Cerebellar nuclear complex (tissue), 1 donor: ENCODE results near the gene CLASP1.
"Not testable (repeated sequence)": the region's sequence is repeated elsewhere in the genome, so short reads cannot be mapped to it uniquely, and the experiment has no call there.

Source experiments
- DNase-seq, 2 experiments: peaks; one replicate each; lab custom pipeline; 2025; lab: John Stamatoyannopoulos, UW

Gene CLASP1

GRCh38 chr2:121324601-121325000 lies 324.7 kb downstream of the CLASP1 start:
- DNase-seq, result no peak

- no peak for DNase-seq
Measured at GRCh38 chr2:121321476-121321875, 327.8 kb downstream of the CLASP1 start.

- no peak for DNase-seq
Measured at GRCh38 chr2:121319941-121320340, 329.3 kb downstream of the CLASP1 start.

GRCh38 chr2:121316986-121317385 lies 332.3 kb downstream of the CLASP1 start:
- no peak for DNase-seq

GRCh38 chr2:121313701-121314100 lies 335.6 kb downstream of the CLASP1 start:
- DNase-seq, result not testable (repeated sequence)

- DNase-seq, result no peak
Measured at GRCh38 chr2:121309801-121310200, 339.5 kb downstream of the CLASP1 start.

GRCh38 chr2:121309323-121309722 lies 339.9 kb downstream of the CLASP1 start:
- DNase-seq, result no peak

- no peak for DNase-seq
Measured at GRCh38 chr2:121307048-121307447, 342.2 kb downstream of the CLASP1 start.

- no peak for DNase-seq
Measured at GRCh38 chr2:121304941-121305340, 344.3 kb downstream of the CLASP1 start.

- DNase-seq, result no peak
Measured at GRCh38 chr2:121303531-121304263, 345.6 kb downstream of the CLASP1 start.

GRCh38 chr2:121301190-121301589 lies 348.1 kb downstream of the CLASP1 start:
- not testable (repeated sequence) for DNase-seq

- DNase-seq, result no peak
Measured at GRCh38 chr2:121298476-121298875, 350.8 kb downstream of the CLASP1 start.

GRCh38 chr2:121297866-121298265 lies 351.4 kb downstream of the CLASP1 start:
- DNase-seq, result not testable (repeated sequence)

- no peak for DNase-seq
Measured at GRCh38 chr2:121297217-121297830, 351.9 kb downstream of the CLASP1 start.

GRCh38 chr2:121295911-121296650 lies 353.2 kb downstream of the CLASP1 start:
- DNase-seq, result no peak

GRCh38 chr2:121294881-121295840 lies 354.1 kb downstream of the CLASP1 start:
- DNase-seq, result no peak

GRCh38 chr2:121293450-121294325 lies 355.6 kb downstream of the CLASP1 start:
- no peak for DNase-seq

- no peak for DNase-seq
Measured at GRCh38 chr2:121291251-121291580, 358.0 kb downstream of the CLASP1 start.

GRCh38 chr2:121289271-121289670 lies 360.0 kb downstream of the CLASP1 start:
- no peak for DNase-seq

- no peak for DNase-seq
Measured at GRCh38 chr2:121288454-121289231, 360.6 kb downstream of the CLASP1 start.
